ENCODE measurements around the gene UBE3B.

UBE3B gene

DNA sequence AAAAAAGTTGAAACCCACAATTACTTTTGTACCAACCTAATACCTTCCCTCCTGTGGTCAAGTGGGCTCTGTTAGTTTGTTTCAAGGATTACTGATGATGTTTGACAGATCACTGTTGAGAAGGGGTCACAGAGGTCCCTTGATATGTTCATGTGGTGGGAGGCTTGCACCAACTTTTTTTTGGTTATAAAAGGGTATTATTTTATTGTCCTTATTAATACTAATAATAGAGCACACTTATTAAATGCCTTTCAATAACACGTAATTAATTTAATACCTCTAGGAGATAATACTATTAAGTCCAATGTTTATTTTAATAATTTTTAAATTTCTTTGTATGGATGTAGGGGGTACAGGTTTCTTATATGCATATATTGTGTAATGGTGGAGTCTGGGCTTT lies 4.4 kb downstream of the UBE3B start:
- Histone ChIP-seq H3K27me3 (ENCODE audit: insufficient read depth, poor library complexity, severe bottlenecking) (no peaks in the 10 kb centered on the region), H3K4me3 (replicated peaks; ENCODE audit: insufficient read depth, low read length) (no peak overlapping the region), H3K27ac (replicated peaks) (no peak overlapping the region)
- no peak for TF ChIP-seq GABPA (IDR thresholded peaks at IDR 0.05; ENCODE audit: low read depth)
- TF ChIP-seq POLR2AphosphoS5 (IDR thresholded peaks at IDR 0.05; ENCODE audit: low read depth) = no peak
- TF ChIP-seq REST (IDR thresholded peaks at IDR 0.05; ENCODE audit: insufficient replicate concordance, low read depth) = no peak
- TF ChIP-seq CTCF (IDR thresholded peaks at IDR 0.05; ENCODE audit: insufficient read depth, low read length) = no peak
- TF ChIP-seq SPI1 (IDR thresholded peaks at IDR 0.05; ENCODE audit: borderline replicate concordance, low read depth) = no peak
- no peak for DNase-seq (ENCODE audit: low read depth in 1 of 2, low spot score in 1 of 2)

- no peaks in the 10 kb centered on the region for H3K27me3 ChIP-seq (ENCODE audit: insufficient read depth, poor library complexity, severe bottlenecking)
- H3K4me3 ChIP-seq (replicated peaks; ENCODE audit: insufficient read depth, low read length) = no peak overlapping the region
- no peak for TF ChIP-seq REST (IDR thresholded peaks at IDR 0.05; ENCODE audit: insufficient replicate concordance, low read depth)
- no peak for TF ChIP-seq SPI1 (IDR thresholded peaks at IDR 0.05; ENCODE audit: borderline replicate concordance, low read depth)
- TF ChIP-seq CTCF (IDR thresholded peaks at IDR 0.05; ENCODE audit: insufficient read depth, low read length) = no peak
- H3K27ac ChIP-seq (replicated peaks) = no peak overlapping the region
- no peak for DNase-seq (ENCODE audit: low read depth in 1 of 2, low spot score in 1 of 2)
Observed at GRCh38 chr12:109482491-109482890, 5.1 kb downstream of the UBE3B start.

- Histone ChIP-seq H3K27ac (replicated peaks) (no peak overlapping the region), H3K4me3 (replicated peaks; ENCODE audit: insufficient read depth, low read length) (no peak overlapping the region), H3K27me3 (ENCODE audit: insufficient read depth, poor library complexity, severe bottlenecking) (no peaks in the 10 kb centered on the region)
- TF ChIP-seq POLR2AphosphoS5 (IDR thresholded peaks at IDR 0.05; ENCODE audit: low read depth) (no peak), SPI1 (IDR thresholded peaks at IDR 0.05; ENCODE audit: borderline replicate concordance, low read depth) (no peak), REST (IDR thresholded peaks at IDR 0.05; ENCODE audit: insufficient replicate concordance, low read depth) (no peak), CTCF (IDR thresholded peaks at IDR 0.05; ENCODE audit: insufficient read depth, low read length) (no peak), GABPA (IDR thresholded peaks at IDR 0.05; ENCODE audit: low read depth) (no peak)
- DNase-seq (ENCODE audit: low read depth in 1 of 2, low spot score in 1 of 2) = no peak
Observed at GRCh38 chr12:109482894-109483293, 5.5 kb downstream of the UBE3B start.
